Ramos (cell line): Measurements from ENCODE around the gene CAVIN2.

ENCODE experiments used
- in situ Hi-C: fragments of 300-500 bp; cut with MboI; formaldehyde crosslinking; loops from one replicate; pipeline ENCODE4 v1.14.3; 2022; ENCODE audit warnings: low sequenced_read_pairs; ENCODE audit not compliant: unreplicated experiment

The CAVIN2 gene

GRCh38 chr2:191846515-191847476 is at the start of gene CAVIN2:
CAVIN2 (minus strand) TSS chr2:191847088; CDS start chr2:191846925, 163 bp downstream.
- in situ Hi-C loops: no loop called here

DNA sequence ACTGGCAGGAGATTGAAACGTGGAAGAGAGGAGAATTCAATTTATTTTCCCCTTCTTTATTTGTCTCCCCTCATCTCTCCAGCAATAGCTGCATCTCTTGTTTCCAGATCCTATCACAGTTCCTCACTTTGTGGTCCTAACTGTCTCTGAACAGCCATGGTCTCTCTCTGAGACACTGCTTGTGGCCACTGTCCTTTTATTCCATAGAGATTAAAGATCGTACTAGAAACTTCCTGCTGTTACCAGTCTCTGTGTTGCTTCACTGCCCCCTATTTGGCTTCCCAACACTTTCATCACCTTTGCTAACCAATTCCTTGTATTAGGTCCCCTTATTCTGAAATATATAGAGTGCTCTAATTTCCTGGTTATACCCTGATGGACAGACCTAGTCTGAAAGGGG is 48.9 kb upstream of the CAVIN2 start:
- in situ Hi-C loops: no loop called here

- in situ Hi-C loops: no loop called here
These were observed 48.3 kb upstream of the CAVIN2 start for GRCh38 chr2:191895195-191895594.

GRCh38 chr2:191894681-191895147 is 47.8 kb upstream of the CAVIN2 start:
- in situ Hi-C loops: no loop called here

DNA sequence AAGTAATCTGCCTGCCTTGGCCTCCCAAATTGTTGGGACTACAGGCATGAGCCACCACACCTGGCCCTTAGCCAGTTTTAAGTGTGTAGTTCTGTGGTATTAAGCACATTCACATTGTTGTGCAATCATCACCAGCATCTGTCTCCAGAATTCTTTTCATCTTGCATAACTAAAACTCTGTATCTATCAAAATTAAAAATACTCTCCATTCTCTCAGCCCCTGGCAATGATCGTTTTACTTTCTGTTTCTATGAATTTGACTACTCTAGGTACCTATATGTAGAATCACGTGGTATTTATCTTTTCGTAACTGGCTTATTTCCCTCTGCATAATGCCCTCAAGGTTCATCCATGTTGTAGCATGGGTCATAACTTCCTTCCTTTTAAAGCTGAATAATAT is 45.5 kb upstream of the CAVIN2 start:
- in situ Hi-C loops: no loop called here

DNA sequence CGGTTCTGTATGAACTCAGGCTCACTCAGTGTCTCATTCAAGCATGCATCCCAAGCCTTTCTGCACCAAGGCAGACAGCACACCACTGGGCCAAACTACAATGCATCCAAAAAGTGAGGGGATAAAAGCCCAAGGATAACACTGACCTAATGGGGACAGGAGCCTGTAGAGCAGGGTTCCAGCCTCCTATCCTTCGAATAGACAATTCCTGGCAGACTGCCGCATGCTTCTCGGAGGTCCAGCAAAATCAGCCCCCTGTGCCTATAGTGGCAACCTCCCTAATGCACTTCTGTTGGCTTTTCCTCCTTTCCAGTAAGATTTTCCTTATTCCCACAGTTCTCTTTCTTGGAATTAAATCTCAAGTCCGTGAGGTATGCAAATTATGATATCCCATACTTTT is 44.8 kb upstream of the CAVIN2 start:
- in situ Hi-C loops: no loop called here

GRCh38 chr2:191889931-191890330 is 43.0 kb upstream of the CAVIN2 start:
- in situ Hi-C loops: no loop called here

DNA sequence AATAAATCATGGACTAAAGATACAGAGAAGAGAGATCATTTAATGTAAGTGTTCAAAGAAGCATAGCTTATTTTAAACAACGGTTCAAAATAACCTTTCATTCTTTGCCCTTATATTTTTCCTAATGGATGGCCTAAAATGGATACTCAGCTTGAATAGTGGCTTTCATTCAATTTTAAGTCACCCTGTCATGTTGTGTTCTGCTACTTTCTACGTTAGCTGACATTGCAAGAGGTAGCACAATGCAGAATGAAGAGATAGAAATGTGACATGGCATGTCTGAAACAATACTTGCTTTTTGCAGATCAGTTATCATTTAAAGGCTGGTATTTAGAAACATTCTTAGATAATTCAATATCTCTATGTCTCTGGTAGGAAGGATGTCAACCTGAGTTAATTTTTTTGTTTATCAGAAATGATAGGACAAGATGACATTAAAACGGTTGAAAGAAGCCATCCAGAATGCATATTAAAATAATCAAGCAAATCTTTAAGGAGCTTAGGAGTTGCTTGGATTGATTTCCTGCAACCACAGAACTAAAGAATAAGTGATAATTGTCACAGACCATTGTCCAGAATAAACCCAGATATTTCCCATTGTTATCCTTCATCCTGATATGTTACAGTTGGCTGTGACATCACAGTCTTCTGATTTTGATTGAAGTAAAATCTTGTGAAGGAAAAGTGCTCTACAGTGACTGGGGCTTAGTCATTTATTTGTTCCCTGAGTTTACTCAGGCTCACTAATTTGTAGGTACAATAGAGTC is 41.7 kb upstream of the CAVIN2 start:
- in situ Hi-C loops: no loop called here

DNA sequence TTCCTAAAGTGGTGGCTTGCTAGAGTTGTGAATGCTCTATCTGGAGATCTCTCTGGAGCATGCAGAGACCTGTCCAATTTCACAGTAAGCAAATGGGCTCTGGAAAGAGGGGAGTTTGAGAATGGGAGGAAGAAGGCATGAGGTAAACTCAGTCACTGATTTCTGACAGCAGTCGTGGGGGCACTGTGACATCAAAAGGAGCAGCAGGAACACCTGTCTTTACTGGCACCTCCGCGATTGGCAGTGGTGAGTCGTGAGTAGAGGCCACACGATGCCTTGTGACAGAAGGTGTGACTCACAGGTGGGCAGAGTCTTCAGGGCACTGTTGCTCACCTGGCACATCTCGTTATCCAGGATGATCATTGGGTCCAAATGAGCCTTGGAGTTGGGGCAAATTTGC is 38.8 kb upstream of the CAVIN2 start:
- in situ Hi-C loops: no loop called here

DNA sequence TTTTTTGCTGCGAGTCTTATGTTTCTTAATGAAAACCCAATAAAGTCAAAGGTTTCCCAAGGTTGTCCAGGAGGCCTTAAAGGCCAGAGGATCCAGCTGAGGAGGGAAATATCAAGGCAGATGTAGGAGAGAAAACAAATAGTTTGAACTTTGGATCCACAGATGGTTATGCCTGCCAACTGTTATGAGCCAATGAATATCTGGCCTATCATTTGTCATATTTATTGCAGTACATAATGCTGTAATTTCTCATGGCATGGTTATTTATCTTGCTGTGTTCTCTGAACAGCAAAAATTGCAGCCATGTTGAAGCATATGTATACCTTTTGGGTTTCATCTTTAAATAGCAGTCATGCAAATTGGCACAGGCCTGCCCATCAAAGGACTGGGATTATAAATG is 38.2 kb upstream of the CAVIN2 start:
- in situ Hi-C loops: no loop called here

- in situ Hi-C loops: no loop called here
These were observed 35.3 kb upstream of the CAVIN2 start for GRCh38 chr2:191881982-191882816.

GRCh38 chr2:191878548-191879279 is 31.8 kb upstream of the CAVIN2 start:
- in situ Hi-C loops: no loop called here

- in situ Hi-C loops: no loop called here
These were observed 31.0 kb upstream of the CAVIN2 start for GRCh38 chr2:191877875-191878274.

DNA sequence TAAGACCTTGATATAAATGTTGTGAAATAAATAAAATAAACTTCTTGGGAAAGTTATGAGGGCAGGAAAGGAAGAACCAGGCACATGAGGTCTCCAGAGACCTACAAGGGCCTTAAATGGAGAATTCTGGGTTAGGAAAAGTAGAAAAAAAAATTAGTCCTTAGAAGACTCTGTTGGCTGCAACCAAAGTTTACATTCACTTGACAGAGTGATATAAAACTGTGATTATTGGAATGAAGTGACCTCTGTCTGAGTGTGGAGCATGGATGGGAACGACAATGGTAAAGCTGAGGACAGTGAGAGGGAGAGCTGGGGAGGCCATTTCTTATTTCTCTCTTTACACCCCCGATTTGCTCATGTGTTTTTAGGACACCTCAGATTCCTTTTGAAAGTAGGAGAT is 29.0 kb upstream of the CAVIN2 start:
- in situ Hi-C loops: no loop called here

- in situ Hi-C loops: no loop called here
These were observed 23.9 kb upstream of the CAVIN2 start for GRCh38 chr2:191870744-191871143.

DNA sequence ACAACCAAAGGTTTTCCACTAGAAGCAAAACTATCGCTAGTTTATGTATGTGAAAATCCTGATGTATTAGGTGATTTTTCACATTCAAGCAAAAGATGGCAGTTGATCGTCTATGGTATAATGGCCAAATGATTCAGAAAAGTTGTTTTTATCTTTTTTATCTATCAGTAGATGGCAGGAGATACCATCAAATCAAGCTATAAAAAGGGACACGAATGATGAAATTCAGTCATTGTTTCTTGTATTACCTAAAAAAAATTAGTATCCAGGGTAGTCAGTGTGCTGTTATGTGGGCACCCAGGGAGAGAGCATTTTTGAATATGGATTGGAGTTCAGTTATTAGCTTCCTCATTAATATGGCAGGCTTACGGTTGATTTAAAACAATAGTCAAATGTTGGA is 22.9 kb upstream of the CAVIN2 start:
- in situ Hi-C loops: no loop called here

GRCh38 chr2:191869178-191869577 is 22.3 kb upstream of the CAVIN2 start:
- in situ Hi-C loops: no loop called here

DNA sequence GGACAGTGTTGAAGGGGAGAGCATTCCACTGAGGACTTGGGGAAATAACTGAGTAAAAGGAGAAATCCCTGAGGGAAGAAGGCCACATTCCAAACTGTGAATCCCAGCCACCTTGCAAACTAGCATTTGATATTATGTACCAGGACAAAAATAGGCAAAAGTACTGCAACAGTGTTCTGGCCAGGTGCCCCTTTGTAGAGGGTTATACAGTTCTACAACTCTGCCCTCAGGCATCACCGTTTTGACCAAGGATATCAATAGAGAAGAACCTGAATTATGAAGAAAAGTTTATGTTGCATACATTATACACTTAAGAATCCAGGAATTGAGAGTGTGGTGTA is 20.6 kb upstream of the CAVIN2 start:
- in situ Hi-C loops: no loop called here

- in situ Hi-C loops: no loop called here
These were observed 20.0 kb upstream of the CAVIN2 start for GRCh38 chr2:191866675-191867506.
